ENCODE measurements around the gene H19. TPM values are rescaled to one million over a fixed set of nuclear protein-coding genes. Genes with fewer than 3 reads are reported as not detected.

H19 gene
- total and polyA plus RNA-seq, 9 of the 15 experiments (the other 6 are each of a cell fraction or from before 2014, with no cell fraction given): 0.13 to 682 (median 15.7) TPM

DNA sequence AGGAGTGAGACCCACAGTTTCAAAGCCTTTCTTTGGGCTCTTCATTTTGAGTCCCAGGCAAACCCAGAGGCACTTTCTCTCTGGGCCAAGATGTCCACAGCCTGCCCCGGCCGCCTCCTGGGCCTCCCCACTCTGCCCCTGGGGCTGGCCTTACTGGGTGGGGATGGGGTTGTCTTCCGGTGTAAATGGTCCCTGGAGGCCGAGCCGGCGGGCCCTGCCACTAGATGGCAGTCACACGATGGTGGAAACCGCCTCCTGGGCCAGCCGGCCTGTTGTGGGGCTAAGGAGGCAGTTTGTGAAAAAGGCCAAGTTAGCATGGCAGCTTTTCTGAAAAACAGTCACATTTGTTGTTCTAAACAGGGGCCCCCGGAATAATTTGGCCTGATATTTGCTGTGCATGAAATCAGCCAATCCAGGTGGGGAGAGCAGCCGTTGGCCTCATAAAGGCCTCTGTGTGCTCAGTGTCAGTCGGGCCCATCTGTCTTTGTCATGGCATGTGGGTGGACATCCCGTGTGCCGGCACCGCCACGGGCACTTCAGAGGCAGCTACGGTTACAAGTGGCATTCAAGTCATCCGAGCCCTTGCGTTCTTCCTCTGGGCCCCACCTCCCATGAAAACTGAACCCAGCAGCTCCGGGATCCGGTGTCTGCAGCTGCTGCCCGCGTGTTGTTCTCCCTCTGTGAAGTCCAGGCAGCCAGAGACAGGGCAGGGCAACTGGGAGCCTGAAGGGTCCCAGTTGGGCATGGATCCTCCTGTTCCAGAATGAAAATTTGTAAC is 44.0 kb downstream of the H19 start:
- Histone ChIP-seq H3K27ac (ENCODE audit: extremely low read depth, low read depth, low read length) (no peak overlapping the region), H3K36me3 (ENCODE audit: control insufficient read depth, insufficient read depth, low read length) (no peaks in the 10 kb centered on the region), H3K9me1 (ENCODE audit: control insufficient read depth, insufficient read depth, low read length) (no peaks in the 10 kb centered on the region), H3K9ac (ENCODE audit: insufficient read depth in 1 of 2, low read depth in 2 of 2, low read length in 2 of 2) (no peak overlapping the region), H3K4me3 (no peak overlapping the region), H3K27me3 (ENCODE audit: control insufficient read depth in 2 of 2, insufficient read depth in 2 of 2, low read length in 2 of 2) (no peaks in the 10 kb centered on the region), H3K79me2 (ENCODE audit: control insufficient read depth, insufficient read depth, low read length) (no peaks in the 10 kb centered on the region), H4K20me1 (replicated peaks; ENCODE audit: control insufficient read depth, insufficient read depth, low read length) (no peaks in the 10 kb centered on the region), H2AFZ (ENCODE audit: low read depth, low read length) (no peak overlapping the region), H3K4me1 (replicated peaks in 1 of 2; ENCODE audit: control insufficient read depth in 2 of 2, insufficient read depth in 2 of 2, low read length in 2 of 2) (no peaks in the 10 kb centered on the region), H3K4me2 (ENCODE audit: insufficient read depth, low read length) (no peak overlapping the region), H3K9me3 (replicated peaks; ENCODE audit: control insufficient read depth, insufficient read depth, low read depth, low read length) (no peaks in the 10 kb centered on the region)
- no TSS peak for BruUV-seq (replicated peaks)
- no peak for TF ChIP-seq BRCA1 (IDR thresholded peaks at IDR 0.05)
- TF ChIP-seq BRCA1 (CRISPR knock-in tag; IDR thresholded peaks at IDR 0.05): no peak
- TF ChIP-seq MLLT1 (IDR thresholded peaks at IDR 0.05): no peak
- in situ Hi-C loops (cut with MboI): no loop called here
- POLR2A ChIA-PET: no interaction called here
- FAIRE-seq (peak; percentile 71), ATAC-seq (peak; percentile 89), DNase-seq (ENCODE audit: extremely low read depth in 1 of 4, low spot score in 3 of 4) (no peak)
- CTCF ChIA-PET (ENCODE audit: low intra/inter-chr PET ratio): interaction anchor here (0.6 to 4.8 kb wide), 3 partner anchors 47 to 309 kb away, joined by 3 to 53 read pairs (median 3); no protein-coding TSS in a partner anchor
- 20% methylated on average over 1 of the region's 23 CpGs for WGBS (ENCODE audit: insufficient coverage, low coverage, missing lambda C conversion rate)
- intact Hi-C loops (cut with micrococcal nuclease): no loop called here

Data from K562 (cell line).